ENCODE results near the gene TALDO1.

GRCh38 chr11:742571-743201 lies 4.6 kb upstream of the TALDO1 start:
- TF ChIP-seq, protein P1, sequence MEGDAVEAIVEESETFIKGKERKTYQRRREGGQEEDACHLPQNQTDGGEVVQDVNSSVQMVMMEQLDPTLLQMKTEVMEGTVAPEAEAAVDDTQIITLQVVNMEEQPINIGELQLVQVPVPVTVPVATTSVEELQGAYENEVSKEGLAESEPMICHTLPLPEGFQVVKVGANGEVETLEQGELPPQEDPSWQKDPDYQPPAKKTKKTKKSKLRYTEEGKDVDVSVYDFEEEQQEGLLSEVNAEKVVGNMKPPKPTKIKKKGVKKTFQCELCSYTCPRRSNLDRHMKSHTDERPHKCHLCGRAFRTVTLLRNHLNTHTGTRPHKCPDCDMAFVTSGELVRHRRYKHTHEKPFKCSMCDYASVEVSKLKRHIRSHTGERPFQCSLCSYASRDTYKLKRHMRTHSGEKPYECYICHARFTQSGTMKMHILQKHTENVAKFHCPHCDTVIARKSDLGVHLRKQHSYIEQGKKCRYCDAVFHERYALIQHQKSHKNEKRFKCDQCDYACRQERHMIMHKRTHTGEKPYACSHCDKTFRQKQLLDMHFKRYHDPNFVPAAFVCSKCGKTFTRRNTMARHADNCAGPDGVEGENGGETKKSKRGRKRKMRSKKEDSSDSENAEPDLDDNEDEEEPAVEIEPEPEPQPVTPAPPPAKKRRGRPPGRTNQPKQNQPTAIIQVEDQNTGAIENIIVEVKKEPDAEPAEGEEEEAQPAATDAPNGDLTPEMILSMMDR (IDR thresholded peaks at IDR 0.05), result no peak
- TF ChIP-seq, protein P2, sequence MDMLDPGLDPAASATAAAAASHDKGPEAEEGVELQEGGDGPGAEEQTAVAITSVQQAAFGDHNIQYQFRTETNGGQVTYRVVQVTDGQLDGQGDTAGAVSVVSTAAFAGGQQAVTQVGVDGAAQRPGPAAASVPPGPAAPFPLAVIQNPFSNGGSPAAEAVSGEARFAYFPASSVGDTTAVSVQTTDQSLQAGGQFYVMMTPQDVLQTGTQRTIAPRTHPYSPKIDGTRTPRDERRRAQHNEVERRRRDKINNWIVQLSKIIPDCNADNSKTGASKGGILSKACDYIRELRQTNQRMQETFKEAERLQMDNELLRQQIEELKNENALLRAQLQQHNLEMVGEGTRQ (IDR thresholded peaks at IDR 0.05; ENCODE audit: borderline replicate concordance, low read depth, low read length), result no peak

Measured in SK-N-SH (cell line).